HL-60 (cell line): ENCODE data around the gene TIAM1.

Experiments used
- DNase-seq, 2 experiments: peaks; one replicate each; pipeline ENCODE4 v3.0.0-alpha.2; 2010 to 2020; ENCODE audit warnings: low read depth in 1 of 2, low spot score in 1 of 2
- H3K27ac ChIP-seq: fragments of 250-450 bp; sonication (Bioruptor Pico); replicated peaks from 2 replicates; pipeline ENCODE4 v1.5.1; 2020; ENCODE audit warnings: mild to moderate bottlenecking, moderate library complexity
- H3K27me3 ChIP-seq: fragments of 250-450 bp; sonication (Bioruptor Pico); 2 replicates; pipeline ENCODE4 v1.5.1; 2021; ENCODE audit warnings: mild to moderate bottlenecking, moderate library complexity; ENCODE audit not compliant: insufficient read depth, poor library complexity, severe bottlenecking
- H3K4me3 ChIP-seq: replicated peaks from 2 replicates; pipeline ENCODE4 v1.5.1; 2011; ENCODE audit warnings: mild to moderate bottlenecking, control low read depth, low read length; ENCODE audit not compliant: insufficient read depth
- CTCF ChIP-seq: IDR thresholded peaks from one replicate; pipeline ENCODE4 v1.5.1; 2011; ENCODE audit warnings: low read length, control low read depth, inconsistent platforms; ENCODE audit not compliant: insufficient read depth
- GABPA ChIP-seq: IDR thresholded peaks from 2 replicates; pipeline ENCODE4 v1.6.1; 2012; ENCODE audit warnings: low read depth
- POLR2AphosphoS5 ChIP-seq: IDR thresholded peaks from 2 replicates; pipeline ENCODE4 v1.6.1; 2012; ENCODE audit warnings: low read depth
- REST ChIP-seq: IDR thresholded peaks from 2 replicates; pipeline ENCODE4 v1.6.1; 2012; ENCODE audit warnings: low read depth; ENCODE audit not compliant: insufficient replicate concordance
- SPI1 ChIP-seq: IDR thresholded peaks from 2 replicates; pipeline ENCODE4 v1.6.1; 2012; ENCODE audit warnings: low read depth, mild to moderate bottlenecking, borderline replicate concordance

TIAM1 gene

GRCh38 chr21:31260790-31261189 lies 83.3 kb downstream of the TIAM1 start:
- TF ChIP-seq CTCF: no peak
- no peak for TF ChIP-seq GABPA
- no peak for TF ChIP-seq POLR2AphosphoS5
- no peak for TF ChIP-seq REST
- TF ChIP-seq SPI1: no peak
- DNase-seq: no peak
- no peak overlapping the region for H3K27ac ChIP-seq
- no peak overlapping the region for H3K4me3 ChIP-seq
- no peaks in the 10 kb centered on the region for H3K27me3 ChIP-seq

- DNase-seq: no peak
- no peak overlapping the region for H3K4me3 ChIP-seq
- H3K27ac ChIP-seq: no peak overlapping the region
- H3K27me3 ChIP-seq: no peaks in the 10 kb centered on the region
- TF ChIP-seq CTCF: no peak
- no peak for TF ChIP-seq POLR2AphosphoS5
- no peak for TF ChIP-seq REST
- TF ChIP-seq SPI1: no peak
- TF ChIP-seq GABPA: no peak
Measured at GRCh38 chr21:31258073-31258472, 86.0 kb downstream of the TIAM1 start.

- no peak for DNase-seq
- Histone ChIP-seq H3K4me3 (no peak overlapping the region), H3K27me3 (no peaks in the 10 kb centered on the region), H3K27ac (no peak overlapping the region)
- no peak for TF ChIP-seq POLR2AphosphoS5
- TF ChIP-seq SPI1: no peak
- TF ChIP-seq CTCF: no peak
- TF ChIP-seq REST: no peak
- TF ChIP-seq GABPA: no peak
Measured at GRCh38 chr21:31257265-31257664, 86.8 kb downstream of the TIAM1 start.
